Panc1 (cell line): ENCODE results near the gene ANKRD13A.

Source experiments
- CTCF ChIP-seq: fragments of 450-650 bp; IDR thresholded peaks from 2 replicates; pipeline ENCODE4 v1.5.1; 2017; ENCODE audit warnings: mild to moderate bottlenecking
- SIN3A ChIP-seq: IDR thresholded peaks from 2 replicates; pipeline ENCODE4 v1.6.1; 2012; ENCODE audit warnings: low read depth, mild to moderate bottlenecking, low read length, moderate library complexity, borderline replicate concordance; ENCODE audit not compliant: insufficient read depth

GRCh38 chr12:110079477-110080400 is 80.5 kb downstream of the ANKRD13A start:
- no peak for TF ChIP-seq CTCF
- no peak for TF ChIP-seq SIN3A
